IMR-90 (cell line): Measurements from ENCODE around the gene TAOK1. TPM values are rescaled to one million over a fixed set of nuclear protein-coding genes. Genes with fewer than 3 reads are reported as not detected.

Experiments used
- ATAC-seq: fragments of 200-7000 bp; cut with Tn5 transposase; 2 replicates; pipeline ENCODE4 v1.9.1; 2020; ENCODE audit warnings: low read depth, mild to moderate bottlenecking, moderate library complexity
- BruUV-seq: library from RNA; stranded (reverse); fragments of 400-500 nt; replicated peaks from 2 replicates; lab custom pipeline; 2021; lab: Mats Ljungman, UMichigan
- CTCF ChIA-PET: fragments of 300-600 bp; formaldehyde crosslinking; extraction: SDS; loops from one replicate; lab custom pipeline; 2021; ENCODE audit warnings: antibody characterized with exemption; lab: Yijun Ruan, JAX
- POLR2A ChIA-PET: fragments of 300-600 bp; sonication (Branson Sonifier 250); formaldehyde crosslinking; loops from one replicate; lab custom pipeline; 2022; ENCODE audit warnings: antibody characterized with exemption; ENCODE audit not compliant: unreplicated experiment; lab: Charles Lee
- DNase-seq: peaks from one replicate; pipeline ENCODE4 v3.0.0; 2013
- H2AFZ ChIP-seq: replicated peaks from 2 replicates; pipeline ENCODE3; 2013; ENCODE audit warnings: low read length, mild to moderate bottlenecking; ENCODE audit not compliant: poor library complexity
- H2AK5ac ChIP-seq: 2 replicates; pipeline ENCODE4 v1.6.1; 2013; ENCODE audit warnings: low read depth, low read length, inconsistent platforms
- H2AK9ac ChIP-seq: replicated peaks from 2 replicates; pipeline ENCODE3; 2013; ENCODE audit warnings: mild to moderate bottlenecking, low read depth, low read length, moderate library complexity; ENCODE audit not compliant: poor library complexity
- H2BK120ac ChIP-seq: 2 replicates; pipeline ENCODE4 v1.6.1; 2013; ENCODE audit warnings: low read depth, low read length, inconsistent platforms
- H2BK15ac ChIP-seq: 3 replicates; pipeline ENCODE4 v1.6.1; 2013; ENCODE audit warnings: low read depth, low read length, inconsistent platforms
- H2BK20ac ChIP-seq: 2 replicates; pipeline ENCODE4 v1.6.1; 2013; ENCODE audit warnings: low read depth, mild to moderate bottlenecking, inconsistent platforms, low read length, moderate library complexity
- H2BK5ac ChIP-seq: 2 replicates; pipeline ENCODE4 v1.6.1; 2013; ENCODE audit warnings: mild to moderate bottlenecking, low read depth, low read length, inconsistent platforms; ENCODE audit not compliant: poor library complexity, severe bottlenecking
- H3K14ac ChIP-seq: replicated peaks from 2 replicates; pipeline ENCODE4 v1.6.1; 2013; ENCODE audit warnings: low read depth, low read length, inconsistent platforms
- H3K18ac ChIP-seq: 2 replicates; pipeline ENCODE4 v1.6.1; 2013; ENCODE audit warnings: low read depth, low read length, control low read depth
- H3K23ac ChIP-seq: 2 replicates; pipeline ENCODE4 v1.6.1; 2013; ENCODE audit warnings: low read depth, low read length, inconsistent platforms
- H3K27ac ChIP-seq: 2 replicates; pipeline ENCODE4 v1.5.1; 2013; ENCODE audit warnings: mild to moderate bottlenecking, control low read depth, low read length; ENCODE audit not compliant: insufficient read depth
- H3K27me3 ChIP-seq: 2 replicates; pipeline ENCODE4 v1.6.1; 2013; ENCODE audit warnings: low read length; ENCODE audit not compliant: control insufficient read depth, insufficient read depth
- H3K36me3 ChIP-seq: 2 replicates; pipeline ENCODE4 v1.6.1; 2013; ENCODE audit warnings: low read length, mixed read lengths; ENCODE audit not compliant: control insufficient read depth, insufficient read depth
- H3K4ac ChIP-seq: 2 replicates; pipeline ENCODE4 v1.6.1; 2013; ENCODE audit warnings: low read depth, low read length, inconsistent platforms
- H3K4me1 ChIP-seq: 2 replicates; pipeline ENCODE4 v1.6.1; 2013; ENCODE audit warnings: low read length, mixed read lengths; ENCODE audit not compliant: control insufficient read depth, insufficient read depth
- H3K4me2 ChIP-seq: 2 replicates; pipeline ENCODE4 v1.6.1; 2013; ENCODE audit warnings: low read depth, mild to moderate bottlenecking, control low read depth, low read length, moderate library complexity
- H3K4me3 ChIP-seq: 2 replicates; pipeline ENCODE4 v1.5.1; 2013; ENCODE audit warnings: low read depth, mild to moderate bottlenecking, control low read depth, low read length, moderate library complexity; ENCODE audit not compliant: insufficient read depth
- H3K56ac ChIP-seq: 2 replicates; pipeline ENCODE4 v1.6.1; 2013; ENCODE audit warnings: low read length, inconsistent platforms; ENCODE audit not compliant: insufficient read depth; ENCODE audit errors: extremely low read depth
- H3K79me1 ChIP-seq, 2 experiments: 2 replicates each; pipeline ENCODE4 v1.6.1; 2013; ENCODE audit warnings: low read length in 2 of 2, inconsistent platforms in 1 of 2, low read depth in 1 of 2
- H3K9ac ChIP-seq: 2 replicates; pipeline ENCODE4 v1.6.1; 2013; ENCODE audit warnings: low read depth, low read length, control low read depth
- H3K9me1 ChIP-seq: 2 replicates; pipeline ENCODE4 v1.6.1; 2013; ENCODE audit warnings: low read length, inconsistent platforms; ENCODE audit not compliant: insufficient read depth
- H3K9me3 ChIP-seq: 2 replicates; pipeline ENCODE4 v1.6.1; 2013; ENCODE audit warnings: low read length; ENCODE audit not compliant: control insufficient read depth, insufficient read depth
- H4K20me1 ChIP-seq: 2 replicates; pipeline ENCODE4 v1.6.1; 2013; ENCODE audit warnings: low read length, inconsistent platforms; ENCODE audit not compliant: insufficient read depth
- H4K5ac ChIP-seq: 2 replicates; pipeline ENCODE4 v1.6.1; 2013; ENCODE audit warnings: mild to moderate bottlenecking, low read depth, low read length, control low read depth
- H4K8ac ChIP-seq, 2 experiments: 2 replicates each; pipeline ENCODE4 v1.6.1; 2013; ENCODE audit warnings: low read depth in 2 of 2, low read length in 2 of 2, control low read depth in 1 of 2, inconsistent platforms in 1 of 2
- H4K91ac ChIP-seq: 2 replicates; pipeline ENCODE4 v1.6.1; 2013; ENCODE audit warnings: low read depth, low read length, inconsistent platforms; ENCODE audit not compliant: insufficient read depth
- BHLHE40 ChIP-seq: fragments of 150-350 bp; IDR thresholded peaks from 2 replicates; pipeline ENCODE4 v1.6.1; 2016; ENCODE audit warnings: mild to moderate bottlenecking, low read depth, low read length
- CEBPB ChIP-seq: IDR thresholded peaks from 2 replicates; pipeline ENCODE4 v1.6.1; 2012; ENCODE audit warnings: low read depth, low read length, improper control_type of control experiment
- CHD1 ChIP-seq: IDR thresholded peaks from 2 replicates; pipeline ENCODE4 v1.6.1; 2012; ENCODE audit warnings: low read depth, low read length, improper control_type of control experiment
- CTCF ChIP-seq: conservative IDR thresholded peaks from 2 replicates; pipeline ENCODE4 v1.5.1; 2012; ENCODE audit warnings: mild to moderate bottlenecking, low read depth, low read length, improper control_type of control experiment
- FOS ChIP-seq: fragments of 150-350 bp; IDR thresholded peaks from 2 replicates; pipeline ENCODE4 v1.6.1; 2016; ENCODE audit warnings: low read depth, low read length
- MAFK ChIP-seq: IDR thresholded peaks from 2 replicates; pipeline ENCODE4 v1.6.1; 2012; ENCODE audit warnings: low read depth, low read length, improper control_type of control experiment
- MAZ ChIP-seq: IDR thresholded peaks from 2 replicates; pipeline ENCODE4 v1.6.1; 2012; ENCODE audit warnings: low read depth, mild to moderate bottlenecking, low read length, improper control_type of control experiment, moderate library complexity, borderline replicate concordance
- MXI1 ChIP-seq: IDR thresholded peaks from 2 replicates; pipeline ENCODE4 v1.6.1; 2012; ENCODE audit warnings: low read depth, mild to moderate bottlenecking, low read length, moderate library complexity, borderline replicate concordance
- NFE2L2 ChIP-seq: fragments of 150-350 bp; IDR thresholded peaks from 2 replicates; pipeline ENCODE4 v1.6.1; 2016; ENCODE audit warnings: low read depth, mild to moderate bottlenecking, low read length
- POLR2A ChIP-seq: IDR thresholded peaks from 2 replicates; pipeline ENCODE4 v1.6.1; 2012; ENCODE audit warnings: mild to moderate bottlenecking, low read depth, low read length
- RCOR1 ChIP-seq: IDR thresholded peaks from 2 replicates; pipeline ENCODE4 v1.6.1; 2012; ENCODE audit warnings: mild to moderate bottlenecking, low read length, improper control_type of control experiment; ENCODE audit not compliant: insufficient replicate concordance
- RFX5 ChIP-seq: IDR thresholded peaks from 2 replicates; pipeline ENCODE4 v1.8.0; 2012; ENCODE audit warnings: low read depth, mild to moderate bottlenecking, low read length, moderate library complexity
- SMC3 ChIP-seq: fragments of 150-350 bp; IDR thresholded peaks from 2 replicates; pipeline ENCODE4 v1.6.1; 2016; ENCODE audit warnings: low read depth, mild to moderate bottlenecking, antibody characterized with exemption, low read length, moderate library complexity
- USF2 ChIP-seq: fragments of 150-350 bp; IDR thresholded peaks from 2 replicates; pipeline ENCODE4 v1.6.1; 2017; ENCODE audit warnings: mild to moderate bottlenecking, antibody characterized with exemption, low read length, low read depth
- WGBS, 2 experiments: methylation state at CpG; one replicate each; pipeline versions ENCODE4 v1.1.5 to v1.1.7; 2013; ENCODE audit warnings: missing lambda C conversion rate in 2 of 2; ENCODE audit not compliant: insufficient read length in 1 of 2; ENCODE audit errors: extremely low coverage in 2 of 2; 5-methylcytosine and 5-hydroxymethylcytosine counted together
- dilution Hi-C: fragments of 300-500 bp; cut with HindIII; formaldehyde crosslinking; loops from one replicate; pipeline ENCODE4 v1.14.3; 2018; ENCODE audit warnings: low sequenced_read_pairs; ENCODE audit not compliant: unreplicated experiment
- in situ Hi-C: fragments of 300-500 bp; cut with MboI; formaldehyde crosslinking; loops from 3 replicates; pipeline ENCODE4 v1.14.3; 2019; ENCODE audit warnings: low sequenced_read_pairs, inconsistent platforms, mixed read lengths
- intact Hi-C: fragments of 100-400 bp; cut with micrococcal nuclease; formaldehyde crosslinking; loops from 2 replicates; pipeline ENCODE4 v1.10.0; 2022
- polyA plus RNA-seq, 3 experiments: library from polyadenylated mRNA; depleted of rRNA; stranded (reverse); fragments of >200 nt; gene quantifications; 2 replicates each; pipeline ENCODE4 v1.2.3, GENCODE V29; 2012; ENCODE audit warnings: low replicate concordance in 1 of 3
- total RNA-seq: library from RNA; depleted of rRNA; stranded (reverse); fragments of >200 nt; gene quantifications from 2 replicates; pipeline ENCODE4 v1.2.3, GENCODE V29; 2012
- TF ChIP-seq, protein P1 (sequence below): fragments of 150-350 bp; IDR thresholded peaks from 2 replicates; pipeline ENCODE4 v1.6.1; 2016; ENCODE audit warnings: low read depth, mild to moderate bottlenecking, low read length, moderate library complexity, borderline replicate concordance

The TAOK1 gene
- total and polyA plus RNA-seq, 2 of the 4 experiments (the other 2 are of a cell fraction) = 9.8 to 91.8 TPM

DNA sequence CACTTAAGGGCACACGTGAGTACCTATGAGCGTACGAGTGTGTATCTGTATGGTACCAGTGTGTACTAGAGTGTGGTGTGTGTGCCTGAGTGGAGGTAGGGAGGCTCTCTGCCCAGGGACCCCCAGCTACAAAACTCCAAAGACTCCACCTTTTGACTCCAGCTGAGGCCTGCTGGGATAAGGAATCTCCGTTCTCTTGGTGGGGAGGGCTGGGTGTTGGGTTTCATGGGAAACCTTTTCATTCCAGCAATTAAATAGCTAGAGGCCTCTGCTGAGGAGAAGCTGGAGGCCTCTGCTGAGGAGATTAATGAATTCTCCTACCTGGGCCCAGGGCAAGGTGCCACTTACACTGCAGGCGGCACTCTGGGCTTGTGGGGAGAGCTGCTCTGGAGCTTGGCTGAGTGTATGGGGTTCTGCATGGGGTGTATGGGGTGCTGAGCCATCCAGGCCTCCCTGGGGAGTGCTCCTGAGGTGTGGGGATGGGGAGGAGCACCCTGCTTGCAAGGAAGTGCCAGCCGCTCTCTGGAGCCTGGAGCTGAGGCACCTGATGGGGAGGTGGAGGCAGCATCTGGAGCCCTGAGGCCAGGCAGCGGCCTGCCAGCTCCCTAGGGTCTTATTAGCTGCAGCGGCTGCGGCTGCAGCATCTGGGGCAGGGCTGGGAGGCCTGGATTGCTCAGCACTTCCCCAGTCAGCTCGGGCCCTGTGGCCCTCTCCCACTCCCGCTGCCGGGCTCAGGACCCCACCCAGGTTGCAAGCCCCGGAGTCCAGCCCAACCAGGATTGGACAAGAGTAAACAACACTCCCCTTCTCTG lies 207.4 kb downstream of the TAOK1 start:
- Histone ChIP-seq H3K79me1 (peaks cover 0 to 10% of the 10 kb centered on the region in 2 experiments; a peak in 3 of 4 replicates), H2BK15ac (no peak overlapping the region), H2AK5ac (no peak overlapping the region), H3K4me2 (no peak overlapping the region), H4K20me1 (peaks cover 29% of the 10 kb centered on the region), H3K9me3 (no peaks in the 10 kb centered on the region), H3K14ac (no peak overlapping the region), H2AFZ (no peak overlapping the region), H3K27me3 (peaks cover 2% of the 10 kb centered on the region; the same call in 1 of the 2 replicates), H3K56ac (no peak overlapping the region), H3K18ac (no peak overlapping the region), H3K27ac (no peak overlapping the region), H3K9me1 (no peaks in the 10 kb centered on the region), H3K23ac (no peak overlapping the region; the same call in 1 of the 2 replicates), H2BK120ac (no peak overlapping the region), H2BK5ac (no peak overlapping the region), H2BK20ac (no peak overlapping the region), H2AK9ac (no peak overlapping the region), H3K9ac (no peak overlapping the region), H3K36me3 (no peaks in the 10 kb centered on the region), H3K4me1 (peaks cover 7% of the 10 kb centered on the region), H4K8ac (no peak overlapping the region), H3K4me3 (no peak overlapping the region), H4K5ac (no peak overlapping the region), H4K91ac (no peak overlapping the region), H3K4ac (no peak overlapping the region)
- in situ Hi-C loops (no loop called here), dilution Hi-C loops (no loop called here), intact Hi-C loops (no loop called here)
- no peak for DNase-seq
- POLR2A ChIA-PET = no interaction called here
- TF ChIP-seq SMC3 (no peak), RFX5 (no peak), MXI1 (no peak), USF2 (no peak), CTCF (no peak), POLR2A (no peak), RCOR1 (no peak), CHD1 (no peak), CEBPB (no peak), FOS (no peak), MAFK (no peak), MAZ (no peak), NFE2L2 (no peak), BHLHE40 (no peak)
- TF ChIP-seq, protein P1, sequence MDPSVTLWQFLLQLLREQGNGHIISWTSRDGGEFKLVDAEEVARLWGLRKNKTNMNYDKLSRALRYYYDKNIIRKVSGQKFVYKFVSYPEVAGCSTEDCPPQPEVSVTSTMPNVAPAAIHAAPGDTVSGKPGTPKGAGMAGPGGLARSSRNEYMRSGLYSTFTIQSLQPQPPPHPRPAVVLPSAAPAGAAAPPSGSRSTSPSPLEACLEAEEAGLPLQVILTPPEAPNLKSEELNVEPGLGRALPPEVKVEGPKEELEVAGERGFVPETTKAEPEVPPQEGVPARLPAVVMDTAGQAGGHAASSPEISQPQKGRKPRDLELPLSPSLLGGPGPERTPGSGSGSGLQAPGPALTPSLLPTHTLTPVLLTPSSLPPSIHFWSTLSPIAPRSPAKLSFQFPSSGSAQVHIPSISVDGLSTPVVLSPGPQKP = no peak
- 92% methylated on average over 2 of the region's 13 CpGs; no CpG with 5 or more reads in 1 of the 2 experiments for WGBS, 2 experiments
- no peak for ATAC-seq
- CTCF ChIA-PET = no interaction called here
- no TSS peak for BruUV-seq
